HG03442 (cell line): ENCODE data around the gene UBQLN2.
"Not testable (repeated sequence)": the region's sequence is repeated elsewhere in the genome, so short reads cannot be mapped to it uniquely, and the experiment has no call there.

Experiments used
- ATAC-seq: cut with Tn5 transposase; IDR thresholded peaks from one replicate; pipeline ENCODE4 v1.9.1; 2021; ENCODE audit warnings: mild to moderate bottlenecking, moderate library complexity; ENCODE audit not compliant: unreplicated experiment

UBQLN2 gene

DNA sequence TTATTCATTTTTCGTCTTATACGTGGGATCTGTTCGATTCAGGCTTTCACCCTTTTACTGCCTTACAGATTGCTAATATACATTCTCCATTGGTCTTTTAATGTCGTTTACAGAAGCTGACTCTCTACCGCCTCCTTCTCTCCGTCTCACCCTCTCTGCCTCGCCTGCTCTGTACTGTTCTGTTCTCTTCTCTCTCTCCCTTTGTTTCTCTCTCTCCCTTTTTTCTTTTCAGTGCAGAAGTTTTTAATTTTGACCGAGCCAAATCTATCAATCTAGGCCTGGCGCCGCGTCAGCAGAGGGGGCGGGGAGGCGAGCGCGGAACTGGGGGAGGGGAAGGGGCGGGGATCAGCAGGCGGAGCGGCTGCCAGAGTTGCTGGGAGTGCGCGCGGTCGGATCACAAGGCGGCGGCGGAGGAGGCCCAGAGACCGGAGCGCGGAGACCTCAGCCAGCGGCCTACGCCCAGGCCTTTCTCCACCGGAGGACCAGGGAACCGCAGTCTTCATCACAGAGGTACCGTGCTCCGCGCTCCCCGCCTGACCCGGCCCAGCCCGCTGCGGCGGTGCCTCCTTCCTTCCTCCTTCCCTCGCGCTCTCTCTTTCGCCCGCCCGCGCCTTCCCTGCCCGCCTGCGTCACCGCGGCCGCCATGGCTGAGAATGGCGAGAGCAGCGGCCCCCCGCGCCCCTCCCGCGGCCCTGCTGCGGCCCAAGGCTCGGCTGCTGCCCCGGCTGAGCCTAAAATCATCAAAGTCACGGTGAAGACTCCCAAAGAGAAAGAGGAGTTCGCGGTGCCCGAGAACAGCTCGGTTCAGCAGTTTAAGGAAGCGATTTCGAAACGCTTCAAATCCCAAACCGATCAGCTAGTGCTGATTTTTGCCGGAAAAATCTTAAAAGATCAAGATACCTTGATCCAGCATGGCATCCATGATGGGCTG is at the start of gene UBQLN2:
Gene UBQLN2 (plus strand): TSS at position 397 of the 931 bp plus-strand sequence. CDS start 247 bp downstream, at position 644.
- peak; percentile 69 for ATAC-seq

DNA sequence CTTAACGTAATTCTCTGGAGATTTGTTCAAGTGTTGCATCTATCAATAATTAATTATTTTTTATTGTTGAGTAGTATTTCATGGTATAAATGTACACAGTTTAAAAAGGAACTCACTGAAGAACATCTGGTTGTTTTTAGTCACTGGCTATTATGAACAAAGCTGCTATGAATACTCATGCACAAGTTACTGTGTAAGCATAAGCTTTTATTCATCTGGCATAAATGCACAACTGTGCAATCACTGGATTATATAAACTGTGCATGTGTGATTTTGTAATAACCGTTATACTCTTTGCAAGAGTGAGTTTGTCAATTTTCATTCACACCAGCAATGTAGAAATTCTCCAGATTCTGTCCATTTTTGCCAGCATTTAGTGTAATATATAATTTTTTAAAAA is 43.8 kb upstream of the UBQLN2 start:
- ATAC-seq: no peak

DNA sequence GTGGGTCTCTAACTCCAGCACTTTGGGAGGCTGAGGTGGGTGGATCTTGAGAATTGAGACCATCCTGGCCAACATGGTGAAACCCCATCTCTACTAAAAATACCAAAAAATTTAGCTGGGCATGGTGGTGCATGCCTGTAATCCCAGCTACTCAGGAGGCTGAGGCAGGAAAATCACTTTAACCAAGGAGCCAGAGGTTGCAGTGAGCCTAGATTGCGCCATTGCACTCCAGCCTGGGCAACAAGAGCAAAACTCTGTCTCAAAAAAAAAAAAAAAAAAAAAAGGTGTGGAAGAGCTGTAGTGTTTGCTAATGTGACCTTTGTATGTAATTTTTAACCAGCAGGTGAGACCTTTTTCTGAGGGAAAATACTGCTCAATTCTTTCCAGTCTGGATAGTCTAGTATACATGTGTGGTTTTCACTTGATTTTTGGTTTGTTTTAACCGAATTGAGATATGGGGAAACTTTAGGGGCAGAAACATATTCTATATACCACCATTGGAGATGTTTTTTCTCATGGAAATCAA is 33.9 kb upstream of the UBQLN2 start:
- ATAC-seq: not testable (repeated sequence)

DNA sequence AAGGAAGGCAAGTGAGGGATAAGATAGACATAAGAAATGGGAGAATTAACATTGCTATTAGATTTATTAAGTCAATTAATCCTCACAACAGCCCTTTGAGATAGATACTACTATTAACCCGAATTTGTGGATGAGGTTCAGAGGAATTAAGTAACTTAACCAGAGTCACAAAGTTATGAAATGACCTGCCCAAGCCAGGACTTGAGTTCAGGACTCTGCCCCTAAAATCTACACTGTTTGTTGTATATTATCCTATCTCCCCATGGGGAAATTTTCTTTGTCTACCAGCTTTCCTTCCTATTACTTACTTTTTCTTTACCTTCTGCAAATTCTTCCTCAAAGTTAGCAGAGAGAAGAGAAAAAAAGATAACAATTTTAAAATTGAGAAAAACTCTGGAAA is 33.4 kb upstream of the UBQLN2 start:
- no peak for ATAC-seq

DNA sequence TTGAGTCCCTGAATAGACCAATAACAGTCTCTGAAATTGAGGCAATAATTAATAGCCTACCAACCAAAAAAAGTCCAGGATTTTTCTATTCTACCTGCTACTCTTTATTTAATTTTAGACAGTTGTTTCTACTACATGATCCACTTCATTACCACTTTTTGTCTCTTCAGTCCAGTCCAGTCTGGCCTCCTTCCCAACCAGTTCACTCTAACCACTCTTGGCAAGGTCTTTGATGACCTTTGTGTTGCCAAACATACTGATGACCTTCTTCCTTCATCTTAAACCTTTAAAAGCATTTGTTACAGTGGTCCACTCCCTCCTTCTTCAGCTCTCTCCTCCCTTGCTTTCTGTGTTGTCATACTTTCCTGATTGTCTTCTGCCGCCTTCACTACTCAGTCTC is 12.8 kb upstream of the UBQLN2 start:
- no peak for ATAC-seq

DNA sequence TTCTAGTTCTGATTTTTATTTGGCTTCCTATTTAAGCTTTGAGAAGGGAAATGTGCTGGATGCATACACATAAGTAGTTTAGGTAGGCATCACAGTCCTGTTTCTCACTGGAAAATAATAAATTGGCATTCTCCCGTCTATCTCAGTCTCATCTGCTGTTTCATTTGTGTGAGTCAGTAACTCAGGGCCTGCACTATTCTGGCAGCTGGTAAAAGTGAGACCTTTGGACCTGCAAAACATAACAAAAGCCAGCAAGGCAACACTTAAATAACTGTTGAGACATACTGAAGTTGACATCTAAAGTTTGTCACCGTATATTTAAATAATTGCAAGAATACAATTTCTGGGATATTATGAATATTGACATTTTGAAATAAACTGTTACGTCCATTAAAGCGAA is 8.6 kb upstream of the UBQLN2 start:
- no peak for ATAC-seq

DNA sequence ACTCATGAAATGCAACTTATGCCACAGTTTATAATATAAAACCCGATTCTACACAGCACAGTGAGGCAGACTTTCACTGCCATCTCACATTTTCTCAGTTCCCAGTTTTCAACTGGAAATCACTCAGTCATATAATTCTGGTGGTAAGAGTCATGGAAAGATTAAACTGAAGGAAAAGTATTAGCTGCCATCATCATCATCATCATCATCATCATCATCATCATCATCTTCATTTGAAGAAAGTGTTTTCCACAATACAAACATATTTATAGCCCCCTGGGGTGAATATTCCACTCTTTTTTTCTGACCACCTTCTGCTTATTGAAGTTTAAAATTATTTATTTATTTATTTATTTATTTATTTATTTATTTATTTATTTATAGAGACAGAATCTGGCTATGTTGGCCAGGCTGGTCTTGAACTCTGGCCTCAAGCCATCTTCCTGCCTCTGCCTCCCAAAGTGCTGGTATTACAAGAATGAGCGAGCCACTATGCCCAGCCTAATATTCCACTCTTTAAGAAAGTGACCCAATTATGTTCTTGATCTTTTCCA is 6.0 kb upstream of the UBQLN2 start:
- no peak for ATAC-seq

DNA sequence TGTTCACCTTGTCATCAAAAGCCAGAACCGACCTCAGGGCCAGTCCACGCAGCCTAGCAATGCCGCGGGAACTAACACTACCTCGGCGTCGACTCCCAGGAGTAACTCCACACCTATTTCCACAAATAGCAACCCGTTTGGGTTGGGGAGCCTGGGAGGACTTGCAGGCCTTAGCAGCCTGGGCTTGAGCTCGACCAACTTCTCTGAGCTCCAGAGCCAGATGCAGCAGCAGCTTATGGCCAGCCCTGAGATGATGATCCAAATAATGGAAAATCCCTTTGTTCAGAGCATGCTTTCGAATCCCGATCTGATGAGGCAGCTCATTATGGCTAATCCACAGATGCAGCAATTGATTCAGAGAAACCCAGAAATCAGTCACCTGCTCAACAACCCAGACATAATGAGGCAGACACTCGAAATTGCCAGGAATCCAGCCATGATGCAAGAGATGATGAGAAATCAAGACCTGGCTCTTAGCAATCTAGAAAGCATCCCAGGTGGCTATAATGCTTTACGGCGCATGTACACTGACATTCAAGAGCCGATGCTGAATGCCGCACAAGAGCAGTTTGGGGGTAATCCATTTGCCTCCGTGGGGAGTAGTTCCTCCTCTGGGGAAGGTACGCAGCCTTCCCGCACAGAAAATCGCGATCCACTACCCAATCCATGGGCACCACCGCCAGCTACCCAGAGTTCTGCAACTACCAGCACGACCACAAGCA is 898 bp downstream of the UBQLN2 start:
- ATAC-seq: peak; percentile 9

DNA sequence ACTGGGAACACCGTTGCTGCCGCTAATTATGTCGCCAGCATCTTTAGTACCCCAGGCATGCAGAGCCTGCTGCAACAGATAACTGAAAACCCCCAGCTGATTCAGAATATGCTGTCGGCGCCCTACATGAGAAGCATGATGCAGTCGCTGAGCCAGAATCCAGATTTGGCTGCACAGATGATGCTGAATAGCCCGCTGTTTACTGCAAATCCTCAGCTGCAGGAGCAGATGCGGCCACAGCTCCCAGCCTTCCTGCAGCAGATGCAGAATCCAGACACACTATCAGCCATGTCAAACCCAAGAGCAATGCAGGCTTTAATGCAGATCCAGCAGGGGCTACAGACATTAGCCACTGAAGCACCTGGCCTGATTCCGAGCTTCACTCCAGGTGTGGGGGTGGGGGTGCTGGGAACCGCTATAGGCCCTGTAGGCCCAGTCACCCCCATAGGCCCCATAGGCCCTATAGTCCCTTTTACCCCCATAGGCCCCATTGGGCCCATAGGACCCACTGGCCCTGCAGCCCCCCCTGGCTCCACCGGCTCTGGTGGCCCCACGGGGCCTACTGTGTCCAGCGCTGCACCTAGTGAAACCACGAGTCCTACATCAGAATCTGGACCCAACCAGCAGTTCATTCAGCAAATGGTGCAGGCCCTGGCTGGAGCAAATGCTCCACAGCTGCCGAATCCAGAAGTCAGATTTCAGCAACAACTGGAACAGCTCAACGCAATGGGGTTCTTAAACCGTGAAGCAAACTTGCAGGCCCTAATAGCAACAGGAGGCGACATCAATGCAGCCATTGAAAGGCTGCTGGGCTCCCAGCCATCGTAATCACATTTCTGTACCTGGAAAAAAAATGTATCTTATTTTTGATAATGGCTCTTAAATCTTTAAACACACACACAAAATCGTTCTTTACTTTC is 1.8 kb downstream of the UBQLN2 start:
- ATAC-seq: no peak

DNA sequence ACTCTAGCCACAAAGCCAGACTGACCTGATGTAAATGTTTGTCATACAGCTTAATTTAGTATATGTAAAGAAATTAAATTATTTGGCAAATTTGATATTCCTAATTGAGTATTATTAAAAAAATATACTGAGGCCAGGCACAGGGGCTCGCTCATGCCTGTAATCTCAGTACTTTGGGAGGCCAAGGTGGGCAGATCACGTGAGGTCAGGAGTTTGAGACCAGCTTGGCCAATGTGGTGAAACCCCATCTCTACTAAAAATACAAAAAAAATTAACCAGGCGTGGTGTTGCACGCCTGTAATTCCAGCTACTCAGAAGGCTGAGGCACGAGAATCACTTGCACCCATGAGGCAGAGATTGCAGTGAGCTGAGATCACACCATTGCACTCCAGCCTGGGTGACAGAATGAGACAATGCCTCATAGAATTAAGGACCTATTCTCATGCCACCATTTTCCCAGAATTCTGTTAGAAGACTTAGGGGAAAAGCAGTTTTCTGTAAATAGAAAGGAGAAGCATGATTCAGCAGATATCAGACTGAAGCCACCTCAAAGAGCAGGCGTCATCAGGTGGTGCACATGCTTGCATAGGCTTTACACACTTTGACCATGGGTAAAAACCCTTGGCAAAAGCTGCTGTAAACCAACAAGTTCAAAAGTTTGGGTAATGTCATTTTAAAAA is 6.1 kb downstream of the UBQLN2 start:
- ATAC-seq: peak; percentile 46

DNA sequence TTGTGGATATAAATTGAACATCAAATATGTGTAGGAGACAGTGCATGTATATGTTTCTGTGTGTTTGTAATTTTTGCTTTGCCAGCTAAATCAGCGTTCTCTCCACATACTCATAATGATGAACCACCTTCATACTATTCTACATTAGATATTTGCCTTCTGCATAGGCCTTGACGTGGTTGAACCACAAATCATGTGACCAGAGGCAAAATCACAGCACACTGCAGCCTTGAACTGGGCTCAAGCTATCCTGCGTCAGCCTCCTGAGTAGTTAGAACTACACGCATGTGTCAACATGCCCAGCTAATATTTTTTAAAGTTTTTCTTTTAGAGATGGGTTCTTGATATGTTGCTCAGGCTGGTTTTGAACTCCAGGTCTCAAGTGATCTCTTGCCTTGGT is 9.5 kb downstream of the UBQLN2 start:
- no peak for ATAC-seq

DNA sequence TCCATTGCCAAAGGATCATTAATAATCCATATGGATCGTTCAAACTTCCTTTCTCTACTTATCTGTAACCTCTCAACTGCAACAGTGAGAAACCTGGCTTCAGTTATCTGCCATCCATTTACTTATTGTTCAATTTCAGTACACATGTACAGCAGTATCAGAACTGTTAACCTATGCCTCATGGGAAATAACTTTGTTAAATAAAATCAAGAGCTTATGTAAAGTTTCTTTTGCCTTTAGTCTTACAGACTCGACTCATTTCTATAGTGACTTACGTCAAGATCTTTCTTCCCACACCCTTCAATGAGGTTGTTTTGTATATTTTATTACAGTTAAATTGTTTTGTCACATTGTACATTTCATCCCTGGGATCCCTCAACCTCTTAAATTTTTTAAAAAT is 11.4 kb downstream of the UBQLN2 start:
- ATAC-seq: no peak

DNA sequence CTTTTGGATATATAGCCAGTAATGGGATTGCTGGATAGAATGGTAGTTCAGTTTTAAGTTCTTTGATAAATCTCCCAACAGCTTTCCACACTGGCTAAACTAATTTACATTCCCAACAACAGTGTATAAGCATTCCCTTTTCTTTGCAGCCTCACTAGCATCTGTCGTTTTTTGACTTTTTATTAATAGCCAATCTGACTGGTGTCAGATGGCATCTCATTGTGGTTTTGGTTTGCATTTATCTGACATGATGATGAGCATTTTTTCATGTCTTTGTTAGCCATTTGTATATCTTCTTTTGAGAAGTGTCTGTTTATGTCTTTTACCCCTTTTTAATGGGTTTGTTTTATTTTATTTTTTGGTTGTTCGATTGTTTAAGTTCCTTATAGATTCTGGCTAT is 13.3 kb downstream of the UBQLN2 start:
- no peak for ATAC-seq

DNA sequence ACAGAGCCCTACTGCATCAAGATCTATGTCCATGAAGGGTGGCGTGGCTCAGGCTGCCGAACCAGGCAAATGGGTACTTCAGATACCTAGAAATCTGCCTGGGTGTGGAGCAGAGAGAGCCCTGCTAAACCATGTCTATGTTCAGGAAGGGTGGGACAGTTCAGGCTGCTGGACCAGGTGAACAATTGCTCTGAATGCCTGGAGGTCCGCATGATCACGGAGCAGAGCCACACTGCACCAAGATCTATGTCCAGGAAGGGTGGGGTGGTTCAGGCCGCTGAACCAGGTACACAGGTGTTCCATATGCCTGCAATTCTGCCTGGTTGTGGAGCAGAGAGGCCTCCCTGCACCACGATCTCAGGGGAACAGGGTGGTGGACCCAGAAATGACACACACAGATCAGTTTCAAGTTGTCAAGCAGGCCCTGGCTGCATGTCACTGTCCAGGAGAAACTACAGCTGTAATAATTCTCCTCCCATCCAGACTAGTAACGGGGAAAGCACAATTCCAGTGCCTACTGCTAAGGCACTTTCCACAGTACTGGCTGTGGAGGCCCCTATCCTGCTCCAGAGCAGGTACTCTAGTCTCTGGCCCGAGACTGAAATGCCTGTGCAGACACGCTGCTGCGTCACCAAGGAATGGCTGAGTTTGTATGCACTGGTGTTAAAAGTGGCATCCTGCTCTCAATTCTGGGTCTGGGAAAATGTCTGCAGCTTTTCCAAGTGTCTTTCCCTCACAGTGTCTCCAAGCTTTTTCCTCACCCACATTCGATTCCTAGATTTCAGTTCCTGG is 25.2 kb downstream of the UBQLN2 start:
- ATAC-seq: no peak

DNA sequence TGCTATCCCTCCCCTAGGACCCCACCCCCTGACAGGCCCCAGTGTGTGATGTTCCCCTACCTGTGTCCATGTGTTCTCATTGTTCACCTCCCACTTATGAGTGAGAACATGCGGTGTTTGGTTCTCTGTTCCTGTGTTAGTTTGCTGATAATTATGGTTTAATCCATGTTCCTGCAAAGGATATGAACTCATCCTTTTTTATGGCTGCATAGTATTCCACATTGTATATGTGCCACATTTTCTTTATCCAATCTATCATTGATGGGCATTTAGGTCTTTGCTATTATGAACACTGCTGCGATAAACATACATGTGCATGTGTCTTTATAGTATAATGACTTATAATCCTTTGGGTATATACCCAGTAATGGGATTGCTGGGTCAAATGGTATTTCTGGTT is 28.4 kb downstream of the UBQLN2 start:
- ATAC-seq: not testable (repeated sequence)

DNA sequence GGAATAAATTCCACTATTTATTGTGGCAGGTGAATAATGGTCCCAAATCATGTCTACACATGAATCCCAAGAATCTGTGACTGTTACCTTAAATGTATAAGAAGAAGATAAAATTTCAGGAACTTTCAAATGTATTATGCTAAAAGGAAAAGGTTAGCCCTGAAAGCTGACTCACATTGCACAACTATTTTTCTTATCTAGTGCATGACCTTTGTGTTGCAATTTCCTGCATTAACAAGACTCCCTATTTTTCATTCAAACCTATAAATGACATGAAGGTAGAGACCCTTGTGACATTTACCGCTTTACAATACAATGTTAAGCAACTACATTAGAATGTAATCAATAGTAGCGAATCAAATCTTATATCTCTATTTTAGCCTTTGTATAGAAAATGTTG is 36.7 kb downstream of the UBQLN2 start:
- ATAC-seq: no peak

DNA sequence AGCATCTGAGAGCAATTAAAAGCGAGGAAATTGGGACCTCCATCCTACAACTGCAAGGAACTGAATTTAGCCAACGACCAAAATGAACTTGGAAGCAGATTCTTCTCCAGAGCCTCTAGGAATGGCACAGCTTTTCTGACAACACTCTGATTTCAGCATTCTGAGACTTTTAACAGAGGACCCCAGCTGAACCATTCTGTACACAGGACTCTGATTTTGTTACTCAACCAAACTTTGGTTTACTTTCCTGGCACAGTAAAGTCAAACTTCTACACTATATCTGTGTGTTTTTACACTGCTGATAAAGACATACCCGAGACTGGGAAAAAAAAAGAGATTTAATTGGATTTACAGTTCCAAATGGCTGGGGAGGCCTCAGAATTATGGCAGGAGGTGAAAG is 37.6 kb downstream of the UBQLN2 start:
- no peak for ATAC-seq

DNA sequence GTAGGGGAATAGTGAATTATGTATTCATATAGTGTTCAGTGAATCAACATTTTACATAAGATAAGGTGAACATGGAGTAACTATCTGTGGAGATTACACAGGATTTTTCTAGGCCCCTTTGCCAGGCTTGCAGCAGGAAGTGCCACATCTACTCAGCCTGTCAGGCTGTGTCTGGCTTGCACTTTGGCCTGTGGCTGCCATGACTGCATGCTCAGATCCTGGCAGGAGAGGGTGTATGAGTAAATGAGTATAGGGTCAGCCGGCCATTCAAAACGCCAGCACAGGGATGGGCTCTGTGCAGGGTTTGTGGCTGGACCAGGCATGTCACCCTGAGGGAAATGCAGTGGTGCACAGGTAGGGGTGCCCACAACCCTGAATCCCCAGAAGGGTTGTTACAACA is 51.9 kb downstream of the UBQLN2 start:
- ATAC-seq: no peak
